DMS153 treated with DMSO at 0.1 percent for 48 hours (cell line): ENCODE data around the gene FOXD3.

ENCODE experiments used
- DNase-seq: peaks from one replicate; lab custom pipeline; 2025; ENCODE audit not compliant: unreplicated experiment; lab: John Stamatoyannopoulos, UW

FOXD3 gene

DNA sequence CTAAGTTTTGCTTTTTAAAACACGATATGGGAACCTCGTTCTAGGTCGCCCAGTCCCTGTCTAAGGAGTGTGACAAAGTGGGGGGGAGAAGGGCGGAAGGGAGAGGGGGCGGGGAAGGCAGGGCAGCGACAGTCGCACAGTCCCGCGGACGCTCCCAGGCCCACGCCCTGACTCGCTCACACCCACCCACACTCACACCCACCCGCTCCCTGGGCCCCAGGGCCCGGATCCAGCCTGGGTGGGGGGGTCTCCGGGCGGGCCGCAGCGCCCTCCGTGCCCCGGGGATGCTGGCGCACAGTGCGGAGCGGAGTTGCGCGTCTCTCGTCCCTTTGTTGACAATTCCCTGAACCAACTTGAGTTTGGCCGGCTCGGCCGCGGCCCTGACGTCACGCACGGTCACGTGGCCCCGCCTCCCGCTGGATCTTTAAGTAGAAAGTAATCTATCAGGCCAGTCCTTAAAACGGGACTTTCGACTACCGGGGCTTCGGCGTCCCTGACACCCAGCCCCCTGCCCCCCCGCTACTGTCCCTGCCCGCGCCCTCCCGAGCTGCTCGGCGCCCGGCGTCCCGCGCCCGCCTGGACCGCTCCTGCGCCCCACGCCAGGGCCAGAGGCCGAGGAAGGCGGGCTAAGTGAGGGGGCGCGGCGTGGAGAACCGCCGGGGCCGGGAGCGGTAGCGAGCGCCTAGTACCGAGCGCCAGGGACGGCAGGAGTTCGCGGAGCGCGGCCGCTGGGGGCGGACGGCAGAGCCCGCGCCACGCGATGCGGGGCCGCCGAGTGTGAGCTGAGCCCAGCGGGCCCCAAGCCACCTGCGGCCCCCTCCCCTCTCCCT is at the start of gene FOXD3:
FOXD3 (plus strand) TSS at position 454 of the 830 bp plus-strand sequence. CDS start 492 bp downstream, outside the sequence.
- peak; percentile 15 for DNase-seq

DNA sequence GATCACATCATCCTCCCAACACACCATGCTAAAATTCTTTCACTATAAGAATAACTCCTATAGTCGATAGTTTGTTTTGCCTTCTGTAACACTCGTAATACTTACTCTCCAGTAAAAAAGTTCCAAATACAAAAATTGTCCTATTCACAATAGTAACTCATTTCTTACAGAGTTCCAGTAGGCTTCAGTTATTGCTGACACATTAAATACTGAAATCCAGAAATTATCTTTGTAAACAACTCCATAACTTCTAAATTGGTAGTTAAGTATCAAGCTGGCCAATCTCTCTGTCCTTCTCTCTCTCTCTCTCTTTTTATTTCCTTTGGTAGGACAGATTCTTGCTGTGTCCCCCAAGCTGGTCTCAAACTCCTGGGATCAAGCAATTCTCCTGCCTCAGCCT is 49.6 kb upstream of the FOXD3 start:
- DNase-seq = no peak

DNA sequence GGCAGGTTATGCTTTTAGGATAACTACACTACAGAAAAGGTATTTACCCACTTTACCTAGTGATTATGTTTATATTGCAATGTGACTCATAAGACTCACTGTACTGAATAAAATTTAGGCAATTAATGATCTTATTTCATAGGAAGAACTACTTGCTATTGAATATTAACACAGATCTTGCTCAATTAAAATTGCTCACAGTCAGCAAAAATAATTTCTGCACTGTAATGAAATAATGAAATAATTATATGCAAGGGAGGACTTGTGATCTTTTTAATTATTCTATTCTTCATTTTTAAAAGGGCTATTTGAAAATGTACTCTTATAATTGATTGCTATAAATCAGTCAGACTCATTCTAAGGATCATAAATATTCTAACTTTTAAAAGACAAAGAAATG is 48.0 kb upstream of the FOXD3 start:
- no peak for DNase-seq

DNA sequence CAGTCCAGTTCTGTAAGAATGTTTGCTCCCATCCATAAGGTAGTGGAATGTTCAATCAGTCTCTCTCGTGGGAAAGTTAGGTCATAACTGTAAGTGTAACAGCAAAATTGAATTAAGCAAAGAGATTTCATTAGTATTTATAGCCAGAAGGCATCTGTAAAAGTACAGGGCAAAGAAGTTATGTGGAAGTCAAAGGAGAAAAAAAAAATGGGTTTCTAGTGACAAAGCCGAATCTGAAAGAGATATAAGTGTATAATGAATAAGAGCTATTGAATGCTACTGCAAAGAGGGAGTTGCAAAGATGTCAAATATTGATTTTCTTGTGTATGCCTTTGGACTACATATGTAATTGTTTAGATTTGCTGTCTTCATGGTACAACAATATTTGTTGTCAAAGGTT is 47.4 kb upstream of the FOXD3 start:
- no peak for DNase-seq

DNA sequence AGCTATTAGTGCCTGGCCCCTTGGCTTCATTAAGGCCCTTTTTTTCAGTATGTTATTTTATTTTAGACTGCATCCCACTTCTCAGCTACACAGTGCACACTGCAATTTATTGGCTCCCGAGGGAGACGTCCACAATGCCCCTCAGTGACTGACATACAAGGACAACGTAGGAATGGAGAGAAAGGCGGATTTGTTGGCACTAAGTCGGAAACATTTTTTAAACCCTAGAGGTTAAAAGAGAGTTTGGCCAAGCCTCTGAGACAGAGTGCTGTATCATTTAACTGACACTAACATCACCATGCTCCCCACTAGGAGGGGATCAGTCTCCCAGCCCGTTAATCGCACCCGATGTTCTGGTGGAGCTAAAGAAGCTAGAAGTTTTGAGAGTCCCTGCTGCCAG is 45.7 kb upstream of the FOXD3 start:
- DNase-seq = no peak

DNA sequence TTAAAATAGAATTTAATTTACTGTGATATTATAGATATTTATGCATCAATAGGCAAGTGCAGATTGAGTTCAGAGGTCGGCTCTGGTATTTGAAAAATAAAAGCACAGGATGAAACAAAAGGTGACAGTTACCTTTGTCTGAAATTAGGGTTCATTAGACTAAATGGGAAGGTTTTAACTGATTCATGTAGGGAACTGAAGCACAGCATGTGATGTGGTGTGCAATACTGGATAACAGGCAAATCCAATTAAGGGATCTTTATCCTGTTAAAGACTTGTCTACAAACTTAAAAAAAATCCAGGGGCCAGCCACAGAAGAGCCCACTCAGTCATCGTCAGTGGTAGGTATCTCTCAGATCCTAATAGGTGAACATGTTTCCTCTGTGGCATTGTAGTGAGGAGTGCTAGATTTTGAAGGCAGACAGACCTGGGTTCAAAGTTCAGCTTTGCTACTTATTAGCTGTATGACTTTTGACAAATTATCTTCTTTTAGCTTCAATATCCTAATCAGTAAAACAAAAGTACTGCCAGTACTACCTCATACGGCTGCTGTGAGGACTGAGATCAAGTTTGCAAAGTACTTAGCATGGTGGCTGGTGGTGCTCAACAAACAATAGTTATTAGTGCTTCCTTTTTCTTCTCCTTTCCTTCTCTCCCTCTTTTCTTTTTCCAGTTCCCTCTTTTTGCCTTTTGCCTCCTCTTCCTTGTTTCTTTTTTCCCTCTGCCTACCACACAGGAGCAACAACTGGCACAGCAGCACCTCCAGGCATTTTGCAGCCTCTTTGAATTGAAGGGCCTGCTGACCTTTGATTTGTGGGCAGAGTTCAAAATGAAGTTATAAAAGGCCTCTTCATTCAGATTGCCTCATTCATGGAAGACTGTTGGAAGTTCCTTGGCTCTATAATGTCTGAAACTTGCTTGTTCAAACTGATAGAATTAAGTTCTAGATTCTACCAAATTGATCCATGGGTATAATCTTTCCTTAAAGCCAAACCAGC is 44.9 kb upstream of the FOXD3 start:
- DNase-seq = no peak

DNA sequence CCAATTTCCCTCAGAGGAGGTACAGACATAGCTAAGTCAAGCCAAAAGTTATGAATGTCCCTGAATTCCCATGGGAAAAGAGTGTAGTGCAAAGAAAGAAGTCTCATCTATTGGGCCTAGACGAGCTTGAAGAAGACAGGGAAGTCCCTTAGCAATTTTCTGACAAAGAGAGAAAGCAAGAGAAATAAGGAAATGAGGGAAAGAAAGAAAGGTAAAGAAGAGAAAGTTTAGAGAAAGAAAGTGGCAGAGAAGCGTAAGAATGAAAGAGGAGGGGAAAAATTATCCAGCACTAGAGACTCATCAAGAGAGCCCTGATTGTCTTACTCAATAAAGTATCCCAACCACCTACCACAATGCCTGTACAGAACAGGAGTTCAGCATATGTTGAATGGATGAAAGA is 40.6 kb upstream of the FOXD3 start:
- no peak for DNase-seq

DNA sequence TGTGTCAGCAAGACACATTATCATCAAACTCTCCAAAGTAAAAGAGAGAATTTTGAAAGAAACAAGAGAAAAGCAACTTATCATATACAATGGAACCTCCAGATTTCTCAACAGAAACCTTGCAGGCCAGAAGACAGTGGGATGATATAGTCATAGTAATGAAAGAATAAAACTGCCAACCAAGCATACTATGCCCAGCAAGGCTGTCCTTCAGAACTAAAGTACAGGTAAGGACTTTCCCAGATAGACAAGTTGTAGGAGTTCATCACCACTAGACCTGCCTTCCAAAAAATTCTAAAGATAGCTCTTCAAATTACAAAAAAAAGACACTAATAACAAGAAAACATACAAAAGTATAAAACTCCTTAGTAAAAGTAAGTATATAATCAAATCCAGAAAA is 33.2 kb upstream of the FOXD3 start:
- no peak for DNase-seq

DNA sequence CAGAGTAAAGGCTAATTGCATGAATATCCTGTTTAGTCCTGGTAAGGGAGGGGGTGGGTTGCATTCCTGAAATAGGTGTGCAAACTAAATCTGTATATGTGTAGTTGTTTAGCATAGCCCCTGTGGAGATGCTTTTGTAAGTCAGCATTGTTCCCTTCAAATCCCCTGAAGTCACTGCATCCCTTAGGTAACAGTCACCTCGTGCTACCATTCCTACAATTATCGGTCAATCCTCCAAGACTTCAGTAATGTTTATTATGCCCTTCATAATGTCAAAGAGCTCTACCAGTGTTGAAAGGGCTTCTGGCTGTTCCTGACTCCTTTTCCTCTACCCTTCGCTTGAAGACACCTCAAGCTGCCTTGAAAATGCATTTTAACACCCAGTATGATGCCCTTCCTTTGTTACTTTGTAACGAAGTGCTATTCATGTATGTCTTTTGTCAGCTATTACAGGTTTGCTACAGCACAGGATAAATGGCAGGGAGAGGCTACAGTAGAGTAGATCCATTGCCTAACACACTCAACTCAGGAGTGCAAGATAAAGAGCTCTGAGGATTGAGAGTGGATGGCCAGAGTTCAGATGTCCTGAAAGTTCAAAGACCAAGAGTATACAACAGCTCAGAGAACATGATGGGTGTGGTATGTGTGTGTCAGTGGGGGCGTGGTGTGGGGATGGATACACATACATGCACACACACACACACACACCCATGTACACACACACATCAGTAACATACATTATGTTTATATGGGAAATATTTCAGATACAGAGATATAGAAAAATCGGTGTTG is 27.4 kb upstream of the FOXD3 start:
- DNase-seq = no peak

DNA sequence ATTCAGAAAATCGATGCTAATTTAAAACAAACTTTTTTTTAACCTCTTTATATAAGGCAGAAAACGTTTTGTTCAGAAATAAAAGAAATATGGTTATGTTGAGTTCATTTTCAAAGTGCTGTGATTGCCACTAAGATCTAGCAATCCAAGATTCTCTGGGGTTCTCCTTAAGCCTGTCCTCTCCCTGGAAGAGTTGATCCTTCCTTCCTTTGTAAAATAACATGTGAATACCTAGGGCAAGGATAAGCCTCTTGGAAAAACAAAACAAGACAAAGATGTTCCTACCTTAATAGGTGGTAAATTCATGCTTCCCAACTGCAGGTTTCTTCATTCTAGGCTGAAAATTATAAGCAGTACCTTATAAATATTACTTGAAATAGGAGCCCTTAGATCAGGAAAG is 18.0 kb upstream of the FOXD3 start:
- no peak for DNase-seq

DNA sequence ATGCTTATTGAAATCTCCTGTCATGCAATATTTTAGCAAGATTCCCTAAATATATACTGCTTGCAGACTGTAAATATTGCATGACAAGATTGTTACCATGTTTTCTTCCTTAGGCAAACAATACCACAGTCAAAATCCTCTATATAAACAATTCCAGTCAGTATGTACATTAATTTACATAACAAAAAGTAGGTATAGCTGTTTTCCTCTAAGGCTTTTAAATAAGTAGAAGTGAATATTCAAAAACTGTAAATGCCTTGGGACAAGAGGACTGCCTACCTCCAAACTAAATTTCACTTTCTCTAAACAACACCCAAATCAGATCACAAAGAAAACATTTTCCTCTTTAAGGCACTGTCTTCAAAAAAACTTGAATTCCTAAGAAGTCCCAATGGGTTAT is 17.3 kb upstream of the FOXD3 start:
- DNase-seq = no peak

DNA sequence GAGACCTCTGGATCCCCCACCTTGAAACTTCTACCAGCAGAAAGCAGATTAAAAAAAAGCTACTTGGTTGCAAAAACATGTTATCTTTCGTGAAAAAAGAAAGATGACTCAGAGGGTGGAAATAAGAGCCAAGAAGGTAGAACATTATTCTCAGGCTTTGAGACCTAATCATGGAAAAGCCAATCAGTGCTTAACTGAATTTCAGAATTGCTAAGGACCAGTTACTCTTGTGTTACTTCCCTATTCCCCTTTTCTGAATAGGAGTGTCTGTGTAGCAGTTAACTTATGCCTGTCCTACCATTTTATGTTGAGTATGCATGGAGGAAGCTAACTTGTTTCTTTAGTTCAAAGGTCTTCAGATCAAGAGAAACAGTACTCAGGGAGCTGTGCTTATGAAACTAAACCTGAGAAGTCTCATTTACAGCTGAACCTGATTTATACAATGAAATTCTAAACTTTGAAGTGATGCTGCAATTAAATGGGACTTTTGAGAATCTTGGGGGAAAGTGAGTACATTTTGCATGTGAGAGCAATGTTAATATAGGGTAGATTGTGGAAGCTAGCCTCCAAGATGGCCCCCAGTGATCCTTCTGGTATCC is 15.1 kb upstream of the FOXD3 start:
- DNase-seq = no peak

DNA sequence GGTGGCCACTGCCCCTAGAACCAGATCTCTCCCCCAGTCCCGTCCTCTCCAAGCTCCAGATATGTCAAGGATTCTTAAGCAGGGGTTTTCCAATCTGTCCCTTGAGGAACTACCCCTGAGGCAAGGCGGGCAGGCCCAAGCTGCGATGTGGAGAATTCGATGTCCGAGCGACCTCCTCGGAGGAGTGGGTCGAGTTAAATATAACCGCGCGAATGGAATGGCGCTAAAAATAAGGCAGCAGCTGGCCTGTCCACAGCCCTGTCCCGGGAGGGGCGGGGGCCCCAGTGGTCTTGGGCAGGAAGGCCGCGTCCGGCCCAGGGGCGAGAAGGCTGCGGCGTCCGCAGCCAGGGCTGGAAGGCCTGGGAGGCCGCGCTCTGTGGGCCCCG is 5.8 kb upstream of the FOXD3 start:
- DNase-seq = no peak

DNA sequence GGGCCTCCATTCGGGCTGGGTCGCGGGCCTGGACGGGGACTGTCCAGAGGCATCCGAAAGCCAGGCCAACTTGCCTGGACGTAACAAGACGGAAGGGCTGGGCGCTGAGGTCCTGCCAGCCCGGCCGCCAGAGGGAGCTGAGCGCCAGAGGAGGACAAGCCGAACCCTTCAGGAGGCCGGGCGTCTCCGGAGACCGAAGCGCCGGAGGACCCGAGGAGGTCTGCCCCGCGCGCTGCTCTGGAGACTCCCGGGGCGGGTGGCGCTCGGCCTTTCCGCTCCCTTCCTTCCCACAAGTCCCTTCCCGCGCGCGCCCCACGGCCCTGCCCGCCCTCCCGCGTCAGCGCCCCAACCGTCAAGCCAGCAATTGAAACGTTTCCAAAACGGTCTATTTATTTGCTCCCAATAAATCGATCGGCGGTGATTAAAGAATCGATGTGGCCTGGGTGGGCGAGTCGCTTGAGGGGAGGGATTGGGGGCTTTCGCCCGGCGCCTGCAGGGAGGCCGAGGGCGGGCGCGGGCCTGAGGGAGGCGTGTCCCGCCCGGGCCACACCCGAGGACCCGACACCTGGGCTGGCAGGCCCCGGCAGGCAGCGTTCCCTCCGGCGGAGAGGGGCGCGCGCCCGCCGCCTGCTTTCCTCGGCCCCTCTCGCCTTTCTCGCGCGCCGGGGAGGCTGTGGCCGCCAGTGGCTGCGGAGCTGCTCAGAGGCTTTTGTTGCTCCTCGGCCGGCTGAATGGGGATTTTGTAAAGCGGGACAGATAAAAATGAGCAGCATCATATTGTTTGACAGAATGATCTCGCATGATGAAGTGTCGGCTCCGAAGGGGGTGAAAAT is 5.2 kb upstream of the FOXD3 start:
- DNase-seq = peak; percentile 53

DNA sequence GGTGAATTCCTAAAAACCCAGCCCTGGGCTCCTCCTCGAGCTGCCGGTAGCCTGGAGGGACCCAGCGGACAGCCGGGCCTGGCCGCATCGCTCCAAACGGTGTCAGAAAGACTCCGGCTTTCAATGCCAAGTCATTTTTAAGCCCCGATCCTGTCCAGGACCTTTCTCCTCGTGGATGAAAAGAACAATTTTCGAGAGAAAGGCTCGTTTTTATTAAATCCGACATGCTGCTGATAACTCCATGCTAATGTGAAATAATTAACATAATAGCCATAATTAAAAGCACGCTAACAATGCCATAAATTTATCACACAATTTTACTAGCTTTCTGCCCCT is 4.6 kb upstream of the FOXD3 start:
- no peak for DNase-seq

DNA sequence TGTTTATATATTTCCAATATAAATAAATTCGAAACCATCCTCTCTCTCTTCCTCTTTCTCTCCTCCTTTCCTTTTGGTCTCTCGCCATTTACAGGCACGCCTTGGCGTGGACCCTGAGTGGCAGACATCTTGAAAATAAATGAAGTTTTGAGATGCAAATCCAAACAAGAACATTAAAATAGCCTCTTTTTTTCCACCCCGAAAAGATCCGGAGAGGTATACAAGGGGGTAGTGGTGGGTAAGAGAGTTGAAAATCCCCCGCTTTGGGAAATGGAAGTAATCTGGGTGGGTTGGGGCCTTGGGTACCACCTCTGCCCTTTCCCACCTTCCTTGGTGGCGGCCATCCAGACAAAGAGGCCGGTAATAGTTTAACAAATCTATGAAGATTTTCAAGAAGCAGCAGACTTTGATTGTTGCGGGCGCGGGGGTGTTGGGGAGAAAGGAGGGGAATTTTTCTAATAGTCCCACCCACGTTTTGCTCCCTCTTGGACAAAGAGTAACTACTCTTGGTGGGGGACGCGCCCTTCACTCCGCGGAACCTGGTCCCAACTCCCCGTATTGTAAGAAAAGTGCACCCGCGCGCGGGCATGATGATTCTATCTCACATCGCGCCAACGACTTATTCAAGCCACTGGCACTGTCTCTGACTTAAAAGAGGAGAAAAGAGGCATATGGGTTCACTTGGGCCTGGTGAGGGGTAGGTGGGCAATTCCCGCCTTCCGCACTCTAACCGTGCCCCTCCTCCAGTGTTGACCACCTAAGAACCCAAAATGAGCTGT is 4.0 kb upstream of the FOXD3 start:
- no peak for DNase-seq

DNA sequence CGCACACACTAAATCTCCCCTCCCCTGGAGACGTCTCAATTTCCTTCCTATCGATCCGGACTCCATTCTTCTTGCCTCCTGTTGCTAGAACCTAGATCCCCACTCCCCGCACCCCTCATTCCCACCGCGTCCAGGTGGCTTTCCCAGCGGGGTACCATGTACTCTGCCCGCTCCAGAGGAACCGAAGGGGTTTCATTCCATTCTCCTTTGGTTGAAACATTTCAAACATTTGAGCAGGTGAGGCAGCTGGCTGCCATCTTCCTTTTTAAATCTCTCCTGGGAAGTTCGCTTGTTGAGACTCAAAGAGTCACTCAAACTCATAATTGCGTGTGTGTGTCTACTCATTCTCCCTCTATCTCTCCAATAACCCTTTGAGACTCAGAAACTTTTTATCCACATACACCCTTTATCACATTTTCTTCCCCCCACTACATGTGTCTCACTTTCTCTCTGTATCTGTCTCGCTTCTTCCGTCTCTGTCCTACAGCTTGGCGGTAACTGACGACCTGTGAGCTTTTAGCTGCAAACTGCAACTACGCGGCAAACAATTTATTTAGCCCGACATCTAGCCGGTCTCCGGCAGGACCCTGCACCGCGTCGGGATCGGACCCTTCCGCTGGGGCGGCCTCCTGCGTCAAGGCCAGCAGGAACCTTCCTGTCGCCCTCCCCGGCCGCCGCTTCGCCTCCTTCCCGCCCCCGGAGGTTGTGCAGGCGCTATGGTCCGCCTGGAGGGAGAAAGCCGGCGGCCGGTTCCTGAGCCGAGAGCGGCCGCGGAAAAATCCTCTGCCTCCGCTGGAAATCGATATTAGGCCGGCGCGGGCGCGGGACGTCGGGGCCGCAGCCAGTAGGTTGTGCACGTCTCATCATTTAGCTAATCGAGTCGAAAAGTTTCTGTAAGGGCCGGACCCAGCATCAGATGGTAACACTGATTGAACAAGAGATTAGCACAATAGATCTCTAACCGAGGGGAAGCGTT is 3.0 kb upstream of the FOXD3 start:
- no peak for DNase-seq
